GM21423 (cell line): ENCODE data around the gene CROCC2.

Source experiments
- ATAC-seq: cut with Tn5 transposase; IDR thresholded peaks from one replicate; pipeline ENCODE4 v1.9.1; 2021; ENCODE audit warnings: mild to moderate bottlenecking, moderate library complexity; ENCODE audit not compliant: unreplicated experiment

Gene CROCC2

DNA sequence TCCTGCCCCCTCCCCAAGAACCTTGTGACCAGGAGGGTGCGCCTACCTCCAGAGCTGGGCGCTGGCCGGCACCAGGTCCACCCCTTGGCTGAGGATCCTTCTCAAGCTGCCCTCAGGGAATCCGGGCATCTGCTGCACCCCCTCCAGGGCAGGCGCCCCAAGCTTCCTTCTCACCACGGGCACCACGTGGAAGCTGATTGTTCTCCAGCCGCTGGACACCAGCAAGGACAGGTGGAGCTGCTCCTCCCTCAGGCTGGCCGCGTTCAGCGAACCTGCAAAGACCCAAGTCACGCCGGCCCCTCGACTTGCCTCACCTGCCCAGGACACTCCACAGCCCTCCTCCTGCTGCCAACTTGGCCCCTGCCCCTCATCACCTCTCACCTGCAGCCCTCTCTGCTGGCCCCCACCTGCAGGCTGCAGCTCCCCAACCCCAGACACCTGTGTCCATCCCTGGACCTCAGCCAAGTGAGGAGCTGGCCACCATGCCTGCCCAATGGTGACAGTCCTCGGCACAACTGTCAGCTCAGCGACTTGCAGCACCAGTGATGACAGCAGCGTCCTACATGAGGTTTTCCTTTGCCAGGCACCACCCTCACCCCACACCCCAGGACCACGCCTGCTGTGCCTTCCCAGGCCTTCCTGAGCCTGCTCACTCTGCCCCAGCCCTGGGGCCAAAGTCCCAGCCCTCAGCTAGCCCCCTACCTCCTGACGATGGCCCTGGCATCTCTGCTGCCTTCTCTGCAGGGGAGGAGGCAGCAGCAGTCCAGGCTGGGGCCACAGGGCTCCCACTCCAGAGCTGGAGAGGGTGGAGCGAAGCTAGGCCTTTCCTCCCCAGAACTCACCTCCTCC lies 14.4 kb upstream of the CROCC2 start:
- ATAC-seq: no peak

DNA sequence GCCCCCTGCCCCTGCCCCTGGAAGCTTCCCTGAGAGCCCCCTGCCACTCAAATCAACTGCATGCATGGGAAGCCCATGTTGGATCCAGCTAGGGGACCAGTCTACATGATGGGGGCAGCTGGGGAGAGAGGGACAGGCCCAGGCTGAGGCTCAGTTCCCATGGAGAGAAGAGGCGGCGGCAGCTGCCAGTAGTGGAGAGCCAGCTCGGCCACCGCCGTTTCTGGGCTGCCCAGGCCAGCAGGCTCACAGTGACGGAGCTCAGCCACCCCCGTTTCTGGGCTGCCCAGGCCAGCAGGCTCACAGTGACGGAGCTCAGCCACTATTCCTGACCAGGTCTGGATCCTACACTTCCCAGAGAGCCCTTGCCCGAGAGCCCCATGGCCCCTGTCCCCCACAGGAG lies 13.8 kb upstream of the CROCC2 start:
- no peak for ATAC-seq

DNA sequence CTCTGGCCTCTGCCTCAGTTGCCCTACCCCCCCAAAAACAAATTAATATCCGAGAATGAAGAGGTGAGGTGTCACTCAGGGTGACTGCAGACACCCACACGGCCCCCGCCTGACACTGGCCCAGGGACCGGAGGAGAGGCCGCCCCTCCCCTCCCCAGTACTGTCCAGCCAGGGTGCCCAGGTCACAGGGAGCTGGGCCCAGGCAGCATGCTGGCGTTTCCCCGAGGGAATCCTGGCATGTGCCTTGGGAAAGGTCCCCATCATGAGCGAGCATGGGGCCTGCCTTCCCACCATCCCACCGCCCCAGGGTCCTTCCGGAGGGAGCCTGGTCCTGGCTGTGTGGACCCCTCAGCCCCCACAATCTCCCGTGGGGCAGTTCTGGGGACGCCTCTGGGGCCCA lies 13.2 kb upstream of the CROCC2 start:
- ATAC-seq: no peak

DNA sequence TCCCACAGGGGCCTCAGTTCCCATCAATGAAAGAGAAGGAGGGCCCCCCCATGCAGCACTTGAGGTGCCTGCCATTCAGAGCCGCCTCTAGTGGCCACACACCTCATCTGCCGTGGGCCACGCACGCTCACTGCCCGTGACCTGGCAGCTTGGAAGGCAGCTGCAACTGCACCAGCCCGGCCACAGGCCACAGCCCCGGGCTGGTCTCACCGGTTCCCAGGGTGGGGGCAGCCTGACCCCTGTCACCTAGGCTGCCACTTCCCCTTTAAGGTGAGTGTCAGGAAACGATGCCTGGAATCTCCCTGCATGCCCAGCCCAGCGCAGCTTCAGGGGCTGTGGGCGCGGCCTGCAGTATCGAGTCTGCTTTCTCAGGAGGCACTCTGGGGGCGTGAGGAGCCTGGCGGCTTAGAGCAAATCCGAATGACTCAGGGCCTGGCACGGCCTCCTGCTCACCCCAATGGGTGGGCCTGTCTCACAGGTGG lies 12.7 kb upstream of the CROCC2 start:
- ATAC-seq: no peak

DNA sequence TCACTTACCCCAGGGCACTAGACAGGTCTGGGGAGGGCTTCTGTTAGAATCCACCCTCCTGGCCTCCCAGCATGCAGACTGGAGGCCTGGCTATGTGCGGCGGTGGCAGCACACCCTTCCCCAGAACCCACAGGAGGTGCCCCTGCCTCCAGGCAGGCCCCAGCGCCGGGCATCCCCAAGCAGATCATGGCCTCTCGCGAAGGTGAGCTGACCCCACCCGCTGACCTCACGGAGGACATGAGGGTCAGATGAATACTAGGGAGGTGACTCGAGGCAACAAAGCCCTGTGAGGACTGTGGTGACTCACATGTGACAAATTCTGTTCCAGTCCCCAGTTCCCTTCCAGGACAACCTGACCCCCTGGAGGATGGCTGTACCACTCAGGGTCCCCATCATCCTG lies 12.1 kb upstream of the CROCC2 start:
- ATAC-seq: no peak

DNA sequence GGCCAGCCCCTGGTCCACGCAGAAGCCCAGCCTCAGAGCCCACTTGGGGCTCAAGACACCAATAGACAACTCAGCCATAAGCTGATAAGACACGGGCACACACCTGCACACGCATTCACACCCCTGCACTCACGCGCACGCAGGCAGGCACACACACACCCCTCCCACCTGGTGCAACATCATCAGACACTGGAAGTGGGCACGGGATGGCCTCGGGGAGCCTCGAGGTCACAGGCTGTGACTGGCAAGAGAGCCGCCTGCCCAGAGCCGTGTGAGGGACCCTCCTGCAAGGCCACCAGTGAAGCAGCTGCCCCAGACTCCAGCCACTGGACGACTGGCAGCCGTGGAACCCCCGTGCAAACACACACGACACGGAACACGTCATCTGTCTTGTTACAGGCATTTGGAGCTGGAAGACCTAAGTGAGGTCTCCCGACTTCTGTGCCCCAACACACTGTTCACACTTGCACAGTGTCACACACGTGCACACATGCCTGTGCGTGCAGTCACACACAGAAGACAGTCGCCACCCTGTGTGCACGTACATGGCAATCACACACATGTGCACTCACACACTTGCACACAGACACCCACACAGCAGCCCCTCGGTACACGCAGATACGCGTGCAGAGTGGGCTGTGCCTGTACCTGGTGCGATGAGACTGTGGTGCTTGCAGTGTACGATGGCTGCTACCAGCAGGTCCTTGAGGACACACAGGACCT lies 11.1 kb upstream of the CROCC2 start:
- no peak for ATAC-seq

DNA sequence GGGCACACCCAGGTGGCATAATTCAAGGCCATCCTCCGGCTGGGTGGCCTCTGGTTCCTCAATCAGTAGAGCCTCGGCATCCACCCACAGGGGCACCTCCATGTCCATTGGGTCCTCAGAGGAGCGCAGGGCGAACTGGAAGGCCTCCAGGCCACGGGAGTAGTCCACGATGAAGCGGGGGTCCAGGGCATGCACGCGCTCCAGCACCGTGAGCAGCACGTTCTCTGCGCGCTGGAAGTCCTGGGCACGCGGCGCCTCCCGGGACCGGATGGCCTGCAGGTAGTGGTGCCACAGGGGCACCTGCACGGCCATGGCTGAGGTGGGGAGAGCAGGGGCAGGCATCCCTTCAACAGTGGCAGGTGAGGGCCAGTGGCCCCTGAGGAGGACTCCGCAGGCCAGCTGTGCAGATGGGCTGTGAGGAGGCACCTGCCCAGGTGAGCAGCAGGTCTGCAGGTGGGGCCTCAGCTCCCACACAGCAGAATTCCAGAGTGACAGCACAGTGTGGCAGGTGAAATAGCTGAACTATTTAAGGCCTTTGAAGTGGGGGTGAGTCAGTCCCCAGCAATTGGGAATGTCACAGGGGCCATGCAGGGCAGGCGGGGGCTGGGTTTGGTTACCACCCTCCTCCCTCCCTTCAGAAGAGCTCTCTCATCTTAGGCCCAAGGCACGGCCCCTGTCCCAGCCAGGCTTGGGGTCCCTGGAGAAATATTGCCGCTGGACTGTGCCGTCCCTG lies 10.3 kb upstream of the CROCC2 start, which contains the start of gene MAB21L4:
Gene MAB21L4, minus strand, starts transcription at position 501 of the 733 bp plus-strand sequence. Its CDS starts 159 bp downstream, at position 342.
- ATAC-seq: no peak

DNA sequence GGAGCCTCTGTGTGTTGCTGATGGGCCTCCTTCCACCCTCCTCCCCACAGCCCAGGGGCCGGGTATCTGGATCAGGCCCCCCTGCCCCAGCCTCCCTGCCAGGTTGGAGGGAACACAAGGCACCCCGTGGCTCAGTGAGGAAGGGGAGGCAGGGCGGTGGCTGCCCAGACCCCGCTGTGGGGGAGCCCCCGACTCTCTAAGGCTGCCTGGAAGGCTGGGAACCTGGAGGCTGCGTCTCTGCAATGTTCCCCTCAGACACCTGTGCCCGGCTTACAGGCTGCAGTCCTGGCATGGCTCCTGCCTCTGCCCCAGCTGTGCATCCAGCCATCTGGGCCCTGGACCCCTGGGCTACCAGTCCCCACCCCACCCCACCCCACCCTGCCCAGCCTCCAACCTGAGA lies 9.7 kb upstream of the CROCC2 start:
- no peak for ATAC-seq

DNA sequence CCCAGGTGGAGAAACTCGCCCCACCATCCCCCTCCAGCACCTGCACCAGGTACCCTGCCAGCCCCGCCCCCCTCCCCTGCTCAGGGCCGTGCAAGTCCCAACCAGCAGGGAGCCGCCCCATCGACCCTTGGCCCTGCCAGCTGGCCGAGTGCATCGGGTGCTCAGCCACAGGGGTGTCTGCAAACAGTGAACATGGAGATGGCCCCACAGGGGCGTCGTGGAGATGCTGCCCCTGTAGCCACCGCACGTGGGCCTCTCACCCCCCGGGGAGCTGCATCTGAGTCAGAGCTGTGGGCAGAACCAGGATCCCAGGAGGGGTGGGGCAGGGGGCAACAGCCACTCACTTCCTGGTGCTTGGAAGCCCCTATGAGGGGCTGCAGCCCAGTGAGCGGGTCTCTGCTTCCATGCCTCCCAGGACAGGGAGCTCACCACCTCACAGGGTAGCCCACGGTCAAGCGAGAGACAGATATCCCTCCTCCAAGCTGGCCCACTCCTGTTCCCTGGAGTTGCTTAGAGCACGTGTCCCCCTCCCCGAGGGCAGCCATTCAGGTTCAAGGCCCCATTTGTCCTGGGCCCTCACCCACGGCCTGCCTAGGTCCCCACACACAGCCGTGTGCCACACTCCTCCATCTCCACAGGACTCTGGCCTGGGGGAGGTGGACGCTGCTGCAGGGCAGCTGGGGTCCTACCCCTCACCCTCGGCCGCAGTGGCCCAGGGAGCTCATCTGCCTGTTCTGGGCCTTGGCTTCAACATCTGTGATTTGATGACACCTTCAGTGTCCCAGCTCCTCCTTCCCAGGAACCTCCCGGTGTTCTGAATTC lies 9.1 kb upstream of the CROCC2 start:
- no peak for ATAC-seq

DNA sequence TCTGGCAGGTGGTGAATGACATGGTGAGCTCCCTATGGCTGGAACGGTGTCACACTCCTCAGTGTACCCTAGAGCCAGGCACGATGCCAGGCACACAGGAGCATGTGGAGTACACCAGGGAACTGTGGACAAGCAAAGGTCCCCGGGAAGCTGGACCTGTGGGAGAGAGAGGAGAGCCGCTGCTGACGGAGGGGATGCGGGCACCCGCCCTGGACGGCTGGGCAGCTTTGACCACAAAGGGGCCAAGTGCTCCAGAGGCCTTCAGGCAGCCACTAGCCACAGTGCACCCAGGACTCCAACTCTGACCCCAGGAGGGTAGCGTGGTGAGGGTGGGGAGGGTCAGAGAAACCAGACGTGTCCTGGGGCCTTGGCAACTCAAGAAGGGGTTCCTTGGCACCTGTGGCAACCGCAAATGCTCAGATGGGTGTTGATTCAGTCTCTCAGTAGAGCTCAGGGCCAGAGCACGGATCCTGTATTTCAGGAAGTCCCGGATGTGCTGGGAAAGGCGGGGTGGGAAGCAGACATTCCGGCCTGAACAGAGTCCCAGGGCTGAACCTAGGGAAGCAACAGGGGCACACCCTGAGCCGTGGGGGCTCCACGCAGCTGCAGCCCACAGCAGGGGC lies 7.9 kb upstream of the CROCC2 start:
- ATAC-seq: no peak

DNA sequence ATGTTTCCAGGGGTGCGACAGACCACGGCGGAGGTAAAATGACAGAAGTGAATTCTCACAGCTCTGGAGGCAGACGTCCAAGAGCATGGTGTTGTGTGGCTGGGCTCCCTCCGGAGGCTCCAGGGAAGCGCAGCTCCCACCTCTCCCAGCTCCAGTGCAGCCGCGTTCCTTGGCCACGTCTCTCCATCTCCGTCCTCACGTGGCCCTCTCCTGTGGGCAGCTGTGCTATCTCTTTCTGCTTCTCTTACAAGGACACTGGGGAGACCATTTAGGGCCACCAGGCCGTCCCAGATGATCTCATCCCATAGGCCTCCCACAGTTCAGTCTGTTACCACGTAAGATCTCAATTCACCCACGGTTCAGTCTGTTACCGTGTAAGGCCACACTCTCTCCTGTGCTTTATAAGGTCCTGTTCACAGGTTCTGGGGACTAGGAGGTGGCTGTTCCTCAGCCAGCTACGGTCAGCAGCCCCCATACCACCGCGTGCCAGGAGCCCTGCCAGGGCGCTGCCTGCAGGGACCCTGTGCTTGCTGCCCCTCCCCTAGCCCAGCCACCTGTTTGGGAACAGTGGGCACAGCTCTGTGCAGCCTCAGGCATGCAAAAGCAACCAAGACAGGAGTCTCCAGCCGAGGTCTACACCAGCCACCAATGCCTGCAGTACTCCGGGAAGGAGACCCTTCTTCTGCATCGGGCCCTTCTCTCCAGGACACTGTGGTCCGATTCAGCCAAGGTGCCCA lies 7.2 kb upstream of the CROCC2 start:
- no peak for ATAC-seq

DNA sequence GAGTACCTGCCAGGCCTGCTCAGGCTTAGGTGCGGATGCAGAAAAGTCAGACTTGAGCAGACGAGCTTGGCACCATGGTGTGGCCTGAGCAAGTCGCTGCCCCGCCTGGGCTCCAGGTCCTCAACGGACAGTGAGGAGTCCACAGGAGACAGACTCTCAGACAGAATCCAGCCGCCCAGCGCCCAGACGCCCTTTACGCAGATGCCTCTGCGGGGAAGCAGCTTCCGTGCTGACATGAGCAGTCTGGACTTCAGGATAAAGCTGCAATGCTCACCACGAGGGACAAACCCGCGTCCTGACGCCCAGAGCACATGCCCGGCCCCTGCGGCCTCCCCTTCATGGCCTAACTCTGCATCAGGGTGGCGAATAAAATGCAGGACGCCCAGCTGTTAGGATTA lies 6.7 kb upstream of the CROCC2 start:
- ATAC-seq: no peak

DNA sequence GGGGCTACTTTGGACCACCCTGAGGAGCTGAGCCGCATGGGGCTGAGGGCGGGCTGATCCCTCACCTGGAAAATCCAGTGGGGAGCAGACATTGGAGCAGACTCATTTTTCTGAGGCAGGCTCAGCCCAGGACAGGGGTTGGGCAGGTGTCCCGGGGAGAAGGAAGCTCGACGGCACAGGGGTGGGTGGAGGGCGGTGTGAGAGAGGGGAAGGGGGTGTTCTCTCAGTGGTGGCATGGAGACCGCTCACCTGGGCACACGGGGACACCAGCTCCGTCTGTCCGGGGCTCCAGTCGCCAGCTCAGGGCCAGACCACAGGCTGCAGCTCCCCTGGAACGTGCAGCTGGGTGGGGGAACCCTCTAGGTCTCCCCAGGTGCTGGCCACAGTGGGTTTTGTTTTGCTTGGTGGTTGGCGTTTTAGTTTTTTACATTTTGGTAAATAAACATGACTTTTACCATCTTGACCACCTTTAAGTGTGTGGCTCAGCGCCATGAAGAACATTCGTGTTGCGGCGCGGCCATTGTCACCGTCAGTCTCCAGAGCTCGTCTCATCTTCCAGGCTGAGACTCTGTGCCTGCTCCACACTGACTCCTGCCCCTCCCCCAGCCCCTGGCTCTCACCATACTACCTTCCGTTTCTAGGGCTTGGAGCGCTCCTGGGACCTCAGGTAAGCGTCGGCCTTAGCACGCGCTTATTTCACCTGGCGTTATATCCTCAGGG lies 5.8 kb upstream of the CROCC2 start:
- no peak for ATAC-seq

DNA sequence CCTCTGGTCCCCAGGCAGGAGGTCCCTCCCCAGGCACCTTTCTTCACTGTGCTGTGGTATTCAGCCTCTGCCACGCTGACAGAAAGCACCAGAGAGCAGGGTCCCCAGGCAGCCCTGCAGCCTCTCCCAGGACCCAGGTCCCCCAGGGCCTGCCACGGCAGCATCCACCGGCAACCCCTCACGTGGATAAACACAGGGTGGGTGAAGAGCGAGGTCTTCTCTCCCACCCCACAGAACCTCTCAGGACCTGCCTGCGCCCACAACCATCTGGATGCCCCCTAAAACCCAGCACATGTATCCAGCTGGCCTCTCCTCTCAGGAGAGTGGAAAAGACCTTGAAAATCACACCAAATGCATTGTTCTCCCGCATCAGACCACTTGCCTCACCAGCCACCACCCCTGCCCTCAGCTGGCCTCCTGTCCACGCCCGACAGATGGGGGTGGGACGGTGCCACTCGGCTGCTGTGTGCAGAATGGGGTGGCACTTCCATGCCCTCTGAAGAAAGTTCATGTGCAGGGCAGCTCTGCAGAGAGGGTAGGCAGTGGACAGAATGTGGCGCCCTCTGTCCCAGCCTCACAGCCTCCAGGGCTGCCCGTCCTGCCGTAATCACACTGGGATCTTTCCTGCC lies 4.0 kb upstream of the CROCC2 start:
- ATAC-seq: no peak

DNA sequence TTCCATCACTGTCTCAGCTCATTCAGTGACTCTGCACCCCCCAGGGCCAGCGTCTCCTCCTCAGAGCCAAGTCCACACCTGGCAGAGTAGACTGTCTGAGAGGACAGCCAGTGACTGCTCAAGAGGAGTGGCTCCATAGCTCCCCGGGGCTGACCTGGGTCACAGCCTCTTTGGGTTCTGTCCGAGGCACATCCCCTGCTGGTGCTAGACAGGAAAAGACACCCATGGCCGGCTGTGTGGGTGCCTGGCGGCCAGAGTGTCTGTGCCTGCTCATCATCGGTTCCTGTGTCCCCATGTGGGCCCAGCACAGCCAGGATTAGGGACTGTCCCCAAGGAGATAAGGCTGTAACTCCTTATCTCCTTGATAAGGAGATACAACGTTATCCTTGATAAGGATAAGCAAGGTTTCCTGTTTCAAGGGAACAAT lies 3.5 kb upstream of the CROCC2 start:
- ATAC-seq: no peak

DNA sequence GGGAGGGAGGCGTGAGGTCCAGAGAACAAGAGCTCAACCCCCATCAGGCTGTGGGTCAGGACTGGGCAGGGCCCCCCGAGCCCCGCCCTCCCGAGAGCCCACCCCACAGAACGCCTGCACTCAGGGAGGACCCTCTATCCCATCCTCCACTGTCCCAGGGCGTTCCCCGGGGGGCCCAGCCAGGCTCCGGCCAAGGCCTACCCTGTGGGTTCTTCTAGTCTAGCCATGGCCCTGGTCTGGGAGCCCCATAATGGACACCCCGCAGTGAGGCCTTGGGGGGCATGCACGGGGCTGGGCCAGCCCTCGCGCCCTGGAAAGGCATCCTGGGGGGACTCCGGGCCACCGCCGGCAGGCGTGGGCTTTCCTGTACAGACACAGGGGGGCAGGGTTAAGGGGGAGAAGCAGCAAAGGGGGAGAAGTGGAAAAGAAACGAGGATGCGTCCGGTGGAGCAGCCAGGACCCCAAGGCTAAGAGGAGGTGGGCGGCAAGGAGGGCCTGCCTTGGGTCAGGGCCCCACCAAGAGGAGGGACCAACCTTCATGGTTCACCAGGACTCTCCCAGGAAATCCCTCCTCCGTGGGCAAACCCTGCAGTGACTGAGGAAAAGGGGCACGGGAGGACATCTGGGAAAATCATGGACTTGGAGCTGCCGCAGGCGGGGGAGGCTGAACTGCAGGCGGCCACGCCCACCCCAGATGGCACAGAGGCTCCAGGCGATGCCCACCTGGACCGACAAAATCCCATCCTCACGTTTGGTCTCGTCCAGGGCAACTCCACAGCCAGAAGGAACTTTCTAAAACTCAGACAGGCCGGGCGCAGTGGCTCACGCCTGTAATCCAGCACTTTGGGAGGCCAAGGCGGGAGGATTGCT lies 2.7 kb upstream of the CROCC2 start:
- no peak for ATAC-seq
